Limb (tissue), 2 donors: ENCODE data around the gene SPINDOC.
A peak's percentile ranks its signal among the peaks of the same experiment; 100 is the strongest.

Source experiments
- DNase-seq, 2 donors: peaks; one replicate each; pipeline ENCODE4 v3.0.0-alpha.2; 2016; ENCODE audit errors: extremely low spot score in 2 of 2

Gene SPINDOC

GRCh38 chr11:63832336-63832735 is 19.1 kb downstream of the SPINDOC start:
- no peak for DNase-seq

GRCh38 chr11:63833048-63833447 is 19.8 kb downstream of the SPINDOC start:
- DNase-seq, result no peak

DNA sequence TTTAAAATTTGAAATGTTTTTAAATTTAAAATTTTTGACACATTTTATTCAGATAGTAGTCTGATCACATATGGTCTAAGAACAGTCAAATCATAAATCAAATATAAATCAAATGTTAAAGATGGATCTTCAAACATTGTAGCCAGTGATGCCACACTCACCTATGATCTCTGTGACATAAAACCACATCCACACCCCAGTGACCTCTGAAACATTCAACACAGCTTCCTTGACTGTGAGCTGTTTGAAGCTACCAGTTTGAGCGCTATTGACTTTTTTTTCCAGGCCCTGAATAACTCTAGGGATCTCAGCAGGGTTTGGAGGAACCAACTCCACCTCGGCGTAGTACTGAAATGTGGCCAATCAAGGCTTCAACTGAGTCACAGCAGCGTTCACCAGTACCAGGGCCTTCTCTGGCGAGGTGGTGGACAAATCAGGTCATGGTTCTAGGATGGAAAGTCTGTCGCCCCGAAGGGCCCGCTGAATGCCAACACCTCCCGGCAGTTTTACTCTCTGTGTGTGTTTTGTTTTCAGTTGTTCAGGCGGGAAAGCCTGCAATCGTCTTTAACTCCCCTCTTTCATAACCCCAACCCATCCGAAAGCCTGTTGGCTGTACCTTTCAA is 21.4 kb downstream of the SPINDOC start:
- DNase-seq, result no peak

- DNase-seq, result no peak
Measured at GRCh38 chr11:63835158-63835545, 21.9 kb downstream of the SPINDOC start.

GRCh38 chr11:63837027-63837688 is 23.9 kb downstream of the SPINDOC start:
- DNase-seq, result peak; percentile 78 to 83

DNA sequence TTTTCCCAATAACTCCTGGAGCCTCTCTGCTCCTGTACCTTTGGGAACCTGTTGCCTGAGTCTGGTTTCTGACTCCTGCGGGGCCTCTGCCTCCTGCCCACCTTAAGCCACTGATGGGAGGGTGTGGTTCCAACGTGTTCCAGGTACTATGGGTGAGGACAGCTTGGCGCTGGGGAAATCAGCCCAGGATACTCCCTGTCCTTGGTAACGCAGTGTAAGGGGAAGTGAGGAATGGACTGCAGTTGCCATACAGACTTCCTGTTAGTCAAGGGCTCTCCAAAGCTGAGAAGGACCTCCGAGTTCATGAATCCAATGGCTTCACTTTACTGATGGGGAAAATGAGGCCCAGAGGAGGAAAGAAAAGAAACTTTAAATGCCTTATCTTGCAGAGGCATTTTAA is 24.5 kb downstream of the SPINDOC start:
- DNase-seq, result no peak

GRCh38 chr11:63838150-63838677 is 25.0 kb downstream of the SPINDOC start:
- DNase-seq, result no peak

GRCh38 chr11:63838678-63839507 is 25.6 kb downstream of the SPINDOC start, which contains the start of gene MARK2:
Gene MARK2, plus strand, starts transcription at chr11:63839110. Its CDS starts 397 bp downstream, at chr11:63839507.
- DNase-seq, result peak; percentile 99 to 100

DNA sequence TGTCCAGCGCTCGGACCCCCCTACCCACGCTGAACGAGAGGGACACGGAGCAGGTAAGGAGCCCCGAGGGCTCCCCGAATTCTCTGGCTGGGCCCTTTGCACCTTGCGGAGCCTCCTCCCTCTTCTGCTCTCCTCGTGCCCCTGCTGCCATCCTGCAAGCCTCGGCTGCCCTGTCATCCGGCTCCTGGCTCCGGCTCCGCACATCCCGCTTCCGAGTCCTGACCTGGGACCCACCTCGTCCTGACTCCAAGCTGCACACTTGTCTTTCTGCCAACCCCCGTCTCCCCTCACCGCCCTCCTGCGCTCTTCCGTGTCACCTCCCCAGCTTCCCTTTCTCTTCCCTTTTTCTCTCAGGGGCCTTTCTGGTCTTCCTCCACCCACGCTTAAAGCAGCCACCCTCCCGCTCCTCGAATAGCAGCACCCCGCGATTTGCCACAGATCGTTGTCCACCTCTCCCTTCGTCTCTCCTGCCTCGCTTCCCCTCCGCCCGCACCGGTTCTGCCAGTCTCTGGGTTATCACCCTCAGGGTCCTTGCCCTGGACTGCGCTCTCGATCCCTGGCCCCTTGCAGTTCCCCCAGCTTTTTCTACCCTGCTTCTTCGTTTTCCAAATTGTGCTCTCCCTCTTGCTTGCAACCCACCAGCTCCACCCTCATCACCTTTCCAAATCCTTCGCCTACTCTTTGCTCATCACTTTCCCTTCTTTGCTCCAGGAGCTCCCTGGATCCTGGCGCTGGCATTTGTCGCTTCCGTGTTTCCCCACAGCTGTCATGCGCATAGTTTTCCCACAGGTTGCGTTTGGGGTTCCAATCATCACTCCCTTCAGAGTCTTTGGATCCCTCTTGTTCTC is 26.5 kb downstream of the SPINDOC start:
- no peak for DNase-seq

DNA sequence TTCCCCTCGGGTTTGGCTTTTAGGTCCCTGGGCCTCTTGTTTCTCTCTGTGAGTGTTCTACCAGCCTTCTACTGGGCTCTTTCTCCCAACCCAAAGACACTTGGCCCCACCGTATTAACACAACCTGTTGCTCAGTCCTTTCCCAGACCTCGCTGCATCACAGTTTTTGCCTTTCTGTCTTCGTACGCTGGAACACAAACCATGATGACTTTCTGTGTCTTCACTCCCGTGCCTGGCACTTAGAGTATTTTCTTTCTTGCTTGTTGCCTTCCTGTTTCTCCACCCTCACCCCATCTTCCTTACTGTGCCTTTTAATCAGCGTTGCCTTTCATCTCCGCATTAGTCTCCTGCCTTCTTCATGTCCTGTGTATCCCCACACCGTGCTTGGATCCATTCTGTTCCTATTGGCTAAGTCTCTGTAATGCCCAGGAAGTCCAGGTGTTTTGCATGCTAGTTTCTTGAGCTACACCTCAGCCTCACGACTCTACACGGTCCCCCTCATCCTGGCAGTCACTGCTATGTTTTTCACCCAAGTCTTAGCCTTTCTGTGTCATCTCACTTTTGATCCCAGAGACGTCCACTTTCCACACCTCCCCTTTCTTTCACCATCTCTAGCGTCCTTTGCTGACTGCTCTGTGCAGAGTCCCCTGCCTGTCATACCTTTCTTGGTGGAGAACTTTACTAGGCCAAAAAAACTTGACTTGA is 27.3 kb downstream of the SPINDOC start:
- no peak for DNase-seq

DNA sequence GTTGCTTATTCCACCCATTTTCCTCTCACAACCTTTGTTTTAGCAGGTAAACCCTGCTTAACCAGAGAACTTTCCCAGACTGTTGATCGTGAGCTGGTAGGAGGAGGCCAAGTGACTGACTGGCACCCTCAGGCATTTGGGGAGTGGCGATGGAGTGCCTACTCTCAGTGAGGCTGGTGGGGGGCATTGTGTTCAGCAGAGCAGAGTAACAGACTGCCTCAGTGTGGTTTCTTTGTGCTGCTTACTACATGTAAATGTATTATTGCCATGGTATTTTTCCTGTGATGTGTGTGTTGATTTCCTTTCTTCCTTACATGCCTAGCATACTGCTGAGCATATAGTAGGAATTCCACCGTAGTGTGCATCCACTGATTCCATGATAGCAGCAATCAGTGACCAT is 28.3 kb downstream of the SPINDOC start:
- DNase-seq, result no peak

GRCh38 chr11:63843041-63843440 is 29.8 kb downstream of the SPINDOC start:
- no peak for DNase-seq

- no peak for DNase-seq
Measured at GRCh38 chr11:63844836-63845235, 31.6 kb downstream of the SPINDOC start.

- no peak for DNase-seq
Measured at GRCh38 chr11:63845303-63845702, 32.0 kb downstream of the SPINDOC start.

DNA sequence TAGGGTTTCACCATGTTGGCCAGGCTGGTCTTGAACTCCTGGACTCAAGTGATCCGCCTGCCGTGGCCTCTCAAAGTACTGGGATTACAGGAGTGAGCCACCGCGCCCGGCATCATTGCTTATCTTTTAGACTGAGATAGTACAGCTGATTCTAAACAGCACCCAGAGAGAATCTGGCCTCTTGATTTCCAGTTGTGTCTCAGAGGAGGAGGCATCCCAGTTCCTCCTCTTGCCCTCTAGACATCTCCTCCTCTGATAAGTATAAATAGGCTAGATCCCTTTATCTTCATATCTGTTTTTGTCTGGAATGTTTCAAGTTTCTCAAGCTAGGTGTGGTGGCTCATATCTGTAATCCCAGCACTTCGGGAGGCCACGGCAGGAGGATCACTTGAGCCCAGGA is 32.7 kb downstream of the SPINDOC start:
- DNase-seq, result no peak

DNA sequence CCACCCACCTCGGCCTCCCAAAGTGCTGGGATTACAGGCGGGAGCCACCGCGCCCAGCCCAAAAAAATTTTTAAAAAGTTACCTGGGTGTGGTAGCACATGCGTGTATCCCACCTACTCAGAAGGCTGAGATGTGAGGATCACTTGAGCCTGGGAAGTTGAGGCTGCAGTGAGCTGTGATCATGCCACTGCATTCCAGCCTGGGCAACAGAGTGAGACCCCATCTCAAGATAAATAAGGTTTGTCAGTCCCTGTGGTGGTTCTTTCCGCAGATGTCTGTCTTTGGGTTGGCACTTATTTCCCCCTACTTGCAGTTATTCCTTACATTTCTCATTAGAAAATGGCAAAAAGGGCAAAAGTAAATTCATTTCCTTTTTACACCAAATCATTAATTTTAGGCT is 33.6 kb downstream of the SPINDOC start:
- DNase-seq, result no peak

DNA sequence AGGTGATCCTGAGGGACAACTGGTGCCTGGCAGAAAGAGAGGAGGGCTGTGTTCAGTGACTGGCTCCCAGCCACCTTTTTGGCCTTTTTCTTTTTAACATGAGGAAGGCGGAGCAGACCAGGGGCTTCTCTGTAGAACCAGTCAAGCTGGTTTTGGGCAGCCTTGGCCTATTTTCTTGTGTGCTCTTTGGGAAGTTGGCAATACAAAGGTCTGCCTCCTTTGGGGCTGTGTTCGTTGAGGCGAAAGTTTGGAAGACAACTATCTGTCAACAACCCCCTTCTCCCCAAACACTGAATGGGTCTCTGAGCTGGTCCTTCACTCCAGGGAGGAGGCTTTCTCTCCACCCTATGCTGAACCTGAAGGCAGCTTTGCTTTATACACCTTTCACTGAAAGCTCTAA is 34.1 kb downstream of the SPINDOC start:
- no peak for DNase-seq

DNA sequence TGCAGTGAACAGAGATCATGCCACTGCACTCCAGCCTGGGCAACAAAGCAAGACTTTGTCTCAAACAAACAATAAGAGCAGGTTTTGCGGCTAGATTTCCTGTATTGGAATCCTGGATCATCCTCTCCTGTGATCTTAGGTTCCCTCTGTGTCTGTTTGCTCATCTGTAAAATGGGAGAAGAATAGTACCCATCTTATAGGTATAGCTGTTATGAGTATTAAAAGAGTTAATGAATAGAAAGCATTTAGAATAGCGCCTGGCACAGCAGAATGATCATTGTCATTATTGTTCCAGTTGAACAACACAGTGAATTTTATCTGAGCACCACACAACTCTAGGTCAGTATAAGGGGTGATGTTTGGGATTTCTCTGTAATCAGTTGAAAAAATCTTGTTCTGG is 36.4 kb downstream of the SPINDOC start:
- no peak for DNase-seq

DNA sequence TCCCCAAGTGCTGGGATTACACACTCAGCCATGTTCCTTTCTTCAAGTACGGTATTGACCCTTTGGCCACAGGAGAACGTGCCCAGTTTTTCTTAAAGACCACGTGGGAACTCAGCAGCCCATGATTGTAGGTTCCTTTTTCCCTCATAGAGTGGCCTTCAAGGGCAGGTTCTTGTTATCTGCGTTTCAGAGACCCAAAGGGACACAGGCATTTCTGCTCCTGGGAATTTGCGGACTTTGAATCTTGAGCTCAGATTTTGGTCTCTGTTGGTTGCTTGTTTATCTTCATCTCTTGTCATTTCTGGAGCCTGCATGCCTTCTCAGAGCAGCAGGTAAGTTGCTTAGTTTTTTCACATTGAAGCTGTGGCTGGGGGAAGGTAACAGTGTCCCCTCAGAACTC is 37.7 kb downstream of the SPINDOC start:
- no peak for DNase-seq

DNA sequence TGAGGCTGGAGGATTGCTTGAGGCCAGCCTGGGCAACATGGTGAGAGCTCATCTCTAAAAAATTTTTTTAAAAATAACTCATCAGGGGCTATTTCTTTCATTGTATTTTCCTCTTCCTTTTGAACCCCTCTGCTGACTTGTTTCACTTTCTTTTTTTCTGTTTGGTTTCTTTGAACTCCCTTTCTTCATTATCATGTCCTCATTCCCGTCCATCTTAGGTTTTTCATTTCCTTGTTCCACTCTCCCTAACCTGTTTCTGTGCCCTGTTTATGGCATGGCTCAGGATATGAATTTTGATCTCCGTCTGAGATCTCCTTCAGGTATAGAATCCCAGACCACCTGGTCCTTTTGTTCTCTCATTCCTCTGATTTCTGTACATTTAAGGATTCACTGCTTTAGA is 38.1 kb downstream of the SPINDOC start:
- DNase-seq, result no peak

GRCh38 chr11:63853476-63853875 is 40.2 kb downstream of the SPINDOC start:
- DNase-seq, result no peak
